CD4-positive, alpha-beta T cell (primary cell): ENCODE measurements around the gene PSMA4. TPM values are rescaled to one million over a fixed set of nuclear protein-coding genes. Genes with fewer than 3 reads are reported as not detected.

ENCODE experiments used
- ATAC-seq: fragments of 200-7000 bp; cut with Tn5 transposase; one replicate; pipeline ENCODE4 v1.10.0; 2022; ENCODE audit warnings: mild to moderate bottlenecking; ENCODE audit not compliant: poor library complexity
- CTCF ChIA-PET: fragments of 350-600 bp; sonication (Branson Sonifier 250); formaldehyde crosslinking; loops from one replicate; lab custom pipeline; 2021; ENCODE audit warnings: antibody characterized with exemption, inconsistent platforms; lab: Charles Lee
- POLR2A ChIA-PET: fragments of 350-600 bp; sonication (Branson Sonifier 250); formaldehyde crosslinking; loops from one replicate; lab custom pipeline; 2021; ENCODE audit warnings: antibody characterized with exemption, inconsistent platforms; lab: Charles Lee
- DNase-seq, 14 experiments: peaks; one replicate each; pipeline ENCODE4 v3.0.0-alpha.2; 2013 to 2020; ENCODE audit warnings: mixed read lengths in 2 of 14
- H3K27ac ChIP-seq, 2 donors: one replicate each; pipeline versions ENCODE4 v1.5.1 to v1.7.0; 2013; ENCODE audit warnings: low read length in 2 of 2, low read depth in 1 of 2, mild to moderate bottlenecking in 1 of 2
- H3K27me3 ChIP-seq, 2 experiments: 1 replicate in 1 of 2; 2 replicates in 1 of 2; pipeline versions ENCODE4 v1.6.1 to v1.7.0; 2013; ENCODE audit warnings: low read length in 2 of 2, control low read depth in 1 of 2, mild to moderate bottlenecking in 1 of 2, moderate library complexity in 1 of 2; ENCODE audit not compliant: insufficient read depth in 2 of 2, control insufficient read depth in 1 of 2
- H3K36me3 ChIP-seq: one replicate; pipeline ENCODE4 v1.6.1; 2013; ENCODE audit warnings: low read length, control low read depth; ENCODE audit not compliant: insufficient read depth
- H3K4me1 ChIP-seq: one replicate; pipeline ENCODE4 v1.6.1; 2013; ENCODE audit warnings: low read length, control low read depth; ENCODE audit not compliant: insufficient read depth
- H3K4me3 ChIP-seq: one replicate; pipeline ENCODE4 v1.5.1; 2013; ENCODE audit warnings: mild to moderate bottlenecking, low read length, moderate library complexity
- H3K9me3 ChIP-seq, 2 experiments: 1 replicate in 1 of 2; 2 replicates in 1 of 2; pipeline versions ENCODE4 v1.6.1 to v1.7.0; 2013; ENCODE audit warnings: low read length in 2 of 2, mild to moderate bottlenecking in 2 of 2, control low read depth in 1 of 2, moderate library complexity in 1 of 2; ENCODE audit not compliant: control insufficient read depth in 1 of 2, insufficient read depth in 1 of 2
- H3K27ac Mint-ChIP-seq: one replicate; pipeline ENCODE4 v1.8.0; 2020; ENCODE audit warnings: mixed read lengths
- H3K27me3 Mint-ChIP-seq: one replicate; pipeline ENCODE4 v1.8.0; 2021; ENCODE audit warnings: mixed read lengths
- H3K36me3 Mint-ChIP-seq: one replicate; pipeline ENCODE4 v1.8.0; 2021; ENCODE audit warnings: low read depth, mixed read lengths
- H3K4me1 Mint-ChIP-seq: one replicate; pipeline ENCODE4 v1.8.0; 2021; ENCODE audit warnings: low read depth, mixed read lengths
- H3K4me3 Mint-ChIP-seq: one replicate; pipeline ENCODE4 v1.8.0; 2020; ENCODE audit warnings: mild to moderate bottlenecking, mixed read lengths
- H3K9me3 Mint-ChIP-seq: one replicate; pipeline ENCODE4 v1.8.0; 2020; ENCODE audit warnings: mixed read lengths
- CTCF ChIP-seq: fragments of 200-600 bp; IDR thresholded peaks from one replicate; pipeline ENCODE4 v1.8.0; 2022; ENCODE audit warnings: antibody characterized with exemption, mild to moderate bottlenecking
- intact Hi-C, 2 experiments: fragments of 100-400 bp; cut with DNase I in 1 of 2; cut with micrococcal nuclease in 1 of 2; formaldehyde crosslinking; loops; one replicate each; pipeline versions ENCODE4 v1.15.1 to v1.9.0; 2023 to 2025; cut with DNase I, micrococcal nuclease
- total RNA-seq, 174 experiments: library from RNA in 2 of 174; stranded (reverse) in 2 of 174; gene quantifications; one replicate each; pipeline ENCODE4 v1.2.3 and lab custom pipeline; 2021 to 2026

PSMA4 gene
- total RNA-seq, 2 experiments from 2014 or later: 65.5 to 66.4 TPM

- Histone ChIP-seq H3K9me3 (no peaks in the 10 kb centered on the region), H3K27me3 (no peaks in the 10 kb centered on the region), H3K4me1 (peaks cover 18% of the 10 kb centered on the region), H3K4me3 (peak overlapping the region; percentile 67), H3K27ac (no peak overlapping the region), H3K36me3 (no peaks in the 10 kb centered on the region)
- Mint-ChIP-seq H3K36me3 (no peaks in the 10 kb centered on the region), H3K27me3 (peaks cover 16% of the 10 kb centered on the region), H3K27ac (no peak overlapping the region), H3K4me3 (peak overlapping the region; percentile 96), H3K4me1 (peaks cover 21% of the 10 kb centered on the region), H3K9me3 (no peaks in the 10 kb centered on the region)
- ATAC-seq (no peak), DNase-seq (no peak)
- ChIA-PET CTCF (no interaction called here), POLR2A (interaction anchor here (1.0 to 2.6 kb wide), 6 partner anchors 9 to 308 kb away, joined by 4 to 33 read pairs (median 6); partner anchors contain the start of genes IREB2, MORF4L1, PSMA4 and SKIC8)
- intact Hi-C loops: loop anchor here (1.0 to 2.0 kb wide), 2 partner anchors 24 kb away; partner anchors contain the start of gene PSMA4 (in 2 of the 2)
- no peak for TF ChIP-seq CTCF
These were observed 24.5 kb downstream of the PSMA4 start for GRCh38 chr15:78564743-78565096.

- no peaks in the 10 kb centered on the region for H3K36me3 ChIP-seq
- peak within 1 kb of the TSS; percentile 67 for H3K4me3 ChIP-seq
- POLR2A ChIA-PET: interaction anchor here (0.6 to 2.6 kb wide), 8 partner anchors 9 to 308 kb away, joined by 3 to 33 read pairs (median 4); partner anchors contain the start of genes IREB2, MORF4L1, PSMA4 and SKIC8
- no peaks in the 10 kb centered on the region for H3K27me3 ChIP-seq
- intact Hi-C loops: loop anchor here (1.0 to 2.0 kb wide), 2 partner anchors 25 kb away; partner anchors contain the start of gene PSMA4 (in 2 of the 2)
- peaks cover 18% of the 10 kb centered on the region for H3K4me1 ChIP-seq
- H3K27me3 Mint-ChIP-seq: peaks cover 16% of the 10 kb centered on the region
- H3K36me3 Mint-ChIP-seq: no peaks in the 10 kb centered on the region
- TF ChIP-seq CTCF: no peak
- H3K4me3 Mint-ChIP-seq: peak within 1 kb of the TSS; percentile 96
- peaks cover 21% of the 10 kb centered on the region for H3K4me1 Mint-ChIP-seq
- H3K27ac ChIP-seq: no peak within 1 kb of the TSS
- no peaks in the 10 kb centered on the region for H3K9me3 Mint-ChIP-seq
- ATAC-seq (peak; percentile 70), DNase-seq (peak; percentile 14 to 78 (median 52))
- no peak within 1 kb of the TSS for H3K27ac Mint-ChIP-seq
- no peaks in the 10 kb centered on the region for H3K9me3 ChIP-seq
- CTCF ChIA-PET: no interaction called here
These were observed 25.1 kb downstream of the PSMA4 start, which contains the start of gene CHRNA5 for GRCh38 chr15:78565097-78565950. Gene CHRNA5, plus strand, starts transcription at chr15:78565520. Its CDS starts 200 bp downstream, at chr15:78565720.

- Histone ChIP-seq H3K36me3 (no peaks in the 10 kb centered on the region), H3K27me3 (no peaks in the 10 kb centered on the region), H3K4me1 (peaks cover 18% of the 10 kb centered on the region), H3K27ac (no peak overlapping the region), H3K9me3 (no peaks in the 10 kb centered on the region), H3K4me3 (peak overlapping the region; percentile 67)
- DNase-seq: peak in 2 of 14 experiments; percentile 12 to 19
- intact Hi-C loops: loop anchor here (1.0 to 2.0 kb wide), 2 partner anchors 25 to 26 kb away; partner anchors contain the start of gene PSMA4 (in 2 of the 2)
- Mint-ChIP-seq H3K36me3 (no peaks in the 10 kb centered on the region), H3K27me3 (peaks cover 21% of the 10 kb centered on the region), H3K27ac (no peak overlapping the region), H3K9me3 (no peaks in the 10 kb centered on the region), H3K4me1 (peaks cover 21% of the 10 kb centered on the region), H3K4me3 (peak overlapping the region; percentile 89)
- no peak for ATAC-seq
- CTCF ChIA-PET: no interaction called here
- no peak for TF ChIP-seq CTCF
- POLR2A ChIA-PET: interaction anchor here (0.6 to 2.6 kb wide), 7 partner anchors 14 to 307 kb away, joined by 3 to 33 read pairs (median 5); partner anchors contain the start of genes IREB2, MORF4L1, PSMA4 and SKIC8
These were observed 25.9 kb downstream of the PSMA4 start for GRCh38 chr15:78565951-78566774.
